Trophoblast cell (in vitro differentiated cells and primary cell): ENCODE data around the gene PLCH2.

ENCODE experiments used
- DNase-seq, 2 donors: peaks; one replicate each; pipeline ENCODE4 v3.0.0-alpha.2; 2016
- H2AFZ ChIP-seq: 2 replicates; pipeline ENCODE4 v1.6.1; 2013; ENCODE audit warnings: low read length, moderate library complexity, mild to moderate bottlenecking; ENCODE audit not compliant: insufficient read depth, poor library complexity
- H2AK5ac ChIP-seq: 2 replicates; pipeline ENCODE4 v1.6.1; 2013; ENCODE audit warnings: mild to moderate bottlenecking, low read length
- H2BK120ac ChIP-seq: 2 replicates; pipeline ENCODE4 v1.6.1; 2013; ENCODE audit warnings: low read length, mild to moderate bottlenecking, moderate library complexity; ENCODE audit not compliant: insufficient read depth, poor library complexity
- H2BK12ac ChIP-seq: 2 replicates; pipeline ENCODE4 v1.6.1; 2013; ENCODE audit warnings: mild to moderate bottlenecking, low read length, moderate library complexity
- H2BK5ac ChIP-seq: 2 replicates; pipeline ENCODE4 v1.6.1; 2013; ENCODE audit warnings: low read length, low read depth, moderate library complexity, mild to moderate bottlenecking; ENCODE audit not compliant: poor library complexity
- H3K14ac ChIP-seq: 2 replicates; pipeline ENCODE4 v1.6.1; 2013; ENCODE audit warnings: mild to moderate bottlenecking, low read length
- H3K18ac ChIP-seq: 2 replicates; pipeline ENCODE4 v1.6.1; 2013; ENCODE audit warnings: mild to moderate bottlenecking, low read length
- H3K23ac ChIP-seq: 2 replicates; pipeline ENCODE4 v1.6.1; 2013; ENCODE audit warnings: low read length
- H3K27ac ChIP-seq: 2 replicates; pipeline ENCODE4 v1.5.1; 2013; ENCODE audit warnings: low read depth, mild to moderate bottlenecking, inconsistent platforms, low read length, moderate library complexity
- H3K27me3 ChIP-seq: 2 replicates; pipeline ENCODE4 v1.6.1; 2013; ENCODE audit warnings: inconsistent platforms, mild to moderate bottlenecking, low read length, moderate library complexity; ENCODE audit not compliant: insufficient read depth
- H3K36me3 ChIP-seq, 2 experiments: 1 replicate in 1 of 2; 2 replicates in 1 of 2; pipeline ENCODE4 v1.6.1; 2013; ENCODE audit warnings: low read length in 2 of 2, mild to moderate bottlenecking in 2 of 2, moderate library complexity in 1 of 2; ENCODE audit not compliant: insufficient read depth in 2 of 2, control insufficient read depth in 1 of 2
- H3K4ac ChIP-seq: 2 replicates; pipeline ENCODE4 v1.6.1; 2013; ENCODE audit warnings: low read depth, mild to moderate bottlenecking, low read length, moderate library complexity
- H3K4me1 ChIP-seq, 2 experiments: 1 replicate in 1 of 2; 2 replicates in 1 of 2; pipeline ENCODE4 v1.6.1; 2013; ENCODE audit warnings: low read length in 2 of 2, mild to moderate bottlenecking in 2 of 2, moderate library complexity in 1 of 2; ENCODE audit not compliant: insufficient read depth in 2 of 2, control insufficient read depth in 1 of 2
- H3K4me2 ChIP-seq: 2 replicates; pipeline ENCODE4 v1.6.1; 2013; ENCODE audit warnings: inconsistent platforms, mild to moderate bottlenecking, low read length, moderate library complexity
- H3K4me3 ChIP-seq: 2 replicates; pipeline ENCODE4 v1.5.1; 2013; ENCODE audit warnings: mild to moderate bottlenecking, low read depth, low read length, inconsistent platforms
- H3K79me1 ChIP-seq: one replicate; pipeline ENCODE4 v1.6.1; 2013; ENCODE audit warnings: low read length
- H3K79me2 ChIP-seq: 2 replicates; pipeline ENCODE4 v1.6.1; 2013; ENCODE audit warnings: low read length, mild to moderate bottlenecking; ENCODE audit not compliant: control insufficient read depth, insufficient read depth, poor library complexity
- H3K9ac ChIP-seq: 2 replicates; pipeline ENCODE4 v1.6.1; 2013; ENCODE audit warnings: mild to moderate bottlenecking, low read length
- H3K9me3 ChIP-seq: 2 replicates; pipeline ENCODE4 v1.6.1; 2013; ENCODE audit warnings: low read depth, mild to moderate bottlenecking, control low read depth, inconsistent platforms, low read length; ENCODE audit not compliant: insufficient read depth
- H4K12ac ChIP-seq: 2 replicates; pipeline ENCODE4 v1.6.1; 2013; ENCODE audit warnings: low read depth, mild to moderate bottlenecking, low read length, moderate library complexity
- H4K8ac ChIP-seq: 2 replicates; pipeline ENCODE4 v1.6.1; 2013; ENCODE audit warnings: low read depth, mild to moderate bottlenecking, low read length, moderate library complexity
- H4K91ac ChIP-seq: one replicate; pipeline ENCODE4 v1.6.1; 2013; ENCODE audit warnings: low read depth, mild to moderate bottlenecking, low read length, moderate library complexity
- WGBS: extraction: QIAGEN DNeasy Blood & Tissue Kit; methylation state at CpG from one replicate; pipeline ENCODE4 v1.1.7; 2013; ENCODE audit warnings: missing lambda C conversion rate; ENCODE audit not compliant: insufficient read length, insufficient coverage; ENCODE audit errors: extremely low coverage; 5-methylcytosine and 5-hydroxymethylcytosine counted together

Gene PLCH2

DNA sequence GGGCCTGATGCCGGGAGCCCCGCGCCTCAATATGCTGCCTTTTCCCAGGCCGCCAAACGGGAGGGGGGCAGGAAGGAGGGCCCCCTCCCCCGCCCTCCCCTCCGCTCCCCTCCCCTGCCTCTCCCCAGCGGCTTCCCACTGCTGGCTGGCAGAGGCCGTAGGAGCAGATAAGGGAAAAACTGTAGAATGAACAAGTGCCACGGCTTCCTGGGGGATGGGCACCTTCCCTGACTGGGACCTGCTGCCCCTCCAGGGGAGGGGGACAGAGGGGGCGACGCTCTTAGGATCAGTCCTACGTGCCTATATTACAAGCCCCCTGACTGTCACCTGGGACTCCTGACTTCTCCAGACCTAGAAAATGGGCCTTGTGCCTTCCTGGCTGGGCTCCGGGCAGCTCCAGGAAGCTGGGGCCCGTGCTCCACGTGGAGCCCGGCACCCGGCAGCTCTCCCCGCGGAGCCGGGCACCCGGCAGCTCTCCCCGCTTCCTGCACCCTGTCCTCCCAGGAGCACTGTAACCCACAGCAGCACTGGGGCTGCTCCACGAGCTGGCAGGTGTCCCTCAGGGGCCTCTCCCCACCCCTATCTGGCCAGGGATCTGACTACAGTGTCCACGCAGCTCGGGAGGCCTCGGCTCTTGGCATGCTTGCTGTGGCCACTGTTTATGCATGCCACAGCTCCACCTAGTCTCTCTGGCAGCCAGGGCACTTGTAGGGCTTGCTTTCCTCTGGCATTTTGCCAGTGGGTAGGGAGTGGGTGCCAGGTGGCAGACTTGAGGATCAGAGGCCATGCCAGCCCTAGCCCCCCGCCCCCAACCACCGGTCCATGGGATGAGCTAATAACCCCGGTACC is 54.6 kb downstream of the PLCH2 start:
- Histone ChIP-seq H3K14ac (no peak overlapping the region), H2AK5ac (no peak overlapping the region), H3K79me2 (peaks cover 4% of the 10 kb centered on the region), H3K4me1 (peaks cover 13 to 20% of the 10 kb centered on the region in 2 experiments), H3K4me2 (no peak overlapping the region), H3K9ac (no peak overlapping the region), H3K23ac (no peak overlapping the region), H3K79me1 (peaks cover 8% of the 10 kb centered on the region), H2BK120ac (no peak overlapping the region), H3K27me3 (peaks cover 51% of the 10 kb centered on the region), H2BK5ac (no peak overlapping the region), H4K8ac (no peak overlapping the region), H3K4me3 (no peak overlapping the region), H4K12ac (no peak overlapping the region), H3K27ac (no peak overlapping the region), H3K18ac (no peak overlapping the region), H3K9me3 (peaks cover 3% of the 10 kb centered on the region), H2AFZ (no peak overlapping the region), H2BK12ac (no peak overlapping the region), H4K91ac (no peak overlapping the region), H3K36me3 (no peaks in the 10 kb centered on the region), H3K4ac (no peak overlapping the region)
- no CpG with 5 or more reads among the region's 30 CpGs for WGBS
- no peak for DNase-seq

- Histone ChIP-seq H4K12ac (no peak overlapping the region), H3K27ac (no peak overlapping the region), H2AK5ac (no peak overlapping the region), H3K14ac (peak overlapping the region; percentile 9), H2BK120ac (no peak overlapping the region), H4K8ac (no peak overlapping the region), H4K91ac (peak overlapping the region; percentile 59), H3K27me3 (peaks cover 42% of the 10 kb centered on the region), H3K18ac (no peak overlapping the region), H2BK12ac (no peak overlapping the region), H3K23ac (no peak overlapping the region), H3K9me3 (peaks cover 3% of the 10 kb centered on the region), H3K9ac (peak overlapping the region; percentile 10), H2AFZ (no peak overlapping the region), H3K4me1 (peaks cover 13 to 17% of the 10 kb centered on the region in 2 experiments), H3K4me3 (no peak overlapping the region), H3K4ac (no peak overlapping the region), H3K79me2 (no peaks in the 10 kb centered on the region), H3K4me2 (no peak overlapping the region), H3K36me3 (no peaks in the 10 kb centered on the region), H3K79me1 (peaks cover 4% of the 10 kb centered on the region), H2BK5ac (no peak overlapping the region)
- no peak for DNase-seq
- no CpG with 5 or more reads among the region's 23 CpGs for WGBS
Observed at GRCh38 chr1:2532485-2533160, 56.5 kb downstream of the PLCH2 start.

- WGBS, result no CpG with 5 or more reads among the region's 11 CpGs
- H3K79me2 ChIP-seq, result no peaks in the 10 kb centered on the region
- no peak overlapping the region for H4K91ac ChIP-seq
- peaks cover 13 to 17% of the 10 kb centered on the region in 2 experiments for H3K4me1 ChIP-seq
- H3K14ac ChIP-seq, result no peak overlapping the region
- H2AK5ac ChIP-seq, result no peak overlapping the region
- H2BK12ac ChIP-seq, result no peak overlapping the region
- no peak overlapping the region for H3K18ac ChIP-seq
- H4K12ac ChIP-seq, result no peak overlapping the region
- no peak overlapping the region for H3K4me3 ChIP-seq
- no peak overlapping the region for H4K8ac ChIP-seq
- peaks cover 3% of the 10 kb centered on the region for H3K9me3 ChIP-seq
- H3K79me1 ChIP-seq, result peaks cover 4% of the 10 kb centered on the region
- no peak overlapping the region for H2AFZ ChIP-seq
- no peak overlapping the region for H3K23ac ChIP-seq
- H2BK120ac ChIP-seq, result no peak overlapping the region
- DNase-seq, result peak; percentile 77 to 84
- H2BK5ac ChIP-seq, result no peak overlapping the region
- H3K36me3 ChIP-seq, result no peaks in the 10 kb centered on the region
- H3K27ac ChIP-seq, result no peak overlapping the region
- no peak overlapping the region for H3K4ac ChIP-seq
- no peak overlapping the region for H3K4me2 ChIP-seq
- H3K27me3 ChIP-seq, result peaks cover 36% of the 10 kb centered on the region
- H3K9ac ChIP-seq, result no peak overlapping the region
Observed at GRCh38 chr1:2533365-2533764, 57.3 kb downstream of the PLCH2 start.

DNA sequence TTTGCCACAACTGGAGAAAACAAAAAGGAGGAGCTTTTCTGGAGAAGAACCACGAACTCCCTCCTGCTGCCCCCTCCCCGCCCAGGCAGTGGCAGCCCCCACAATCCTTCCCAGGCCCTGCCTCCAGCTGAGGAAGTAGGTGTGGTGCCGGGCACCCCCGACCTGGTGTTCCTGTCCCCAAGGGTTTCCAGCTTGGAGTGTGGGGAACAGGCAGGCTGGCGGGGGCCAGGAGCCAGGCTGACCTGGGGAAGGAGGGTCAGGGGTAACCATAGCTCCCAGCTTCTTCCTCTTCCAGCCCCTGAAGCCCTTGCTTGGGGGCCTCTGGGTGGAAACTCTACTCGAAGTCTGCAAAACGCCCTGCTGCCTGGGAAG is 58.2 kb downstream of the PLCH2 start:
- Histone ChIP-seq H3K79me1 (peaks cover 4% of the 10 kb centered on the region), H3K79me2 (no peaks in the 10 kb centered on the region), H2AK5ac (no peak overlapping the region), H2BK120ac (no peak overlapping the region), H2BK5ac (no peak overlapping the region), H3K27ac (no peak overlapping the region), H4K8ac (no peak overlapping the region), H3K18ac (no peak overlapping the region), H4K91ac (peak overlapping the region; percentile 22), H3K36me3 (no peaks in the 10 kb centered on the region), H3K4me2 (no peak overlapping the region), H3K27me3 (peaks cover 27% of the 10 kb centered on the region), H3K4ac (no peak overlapping the region), H4K12ac (no peak overlapping the region), H2BK12ac (no peak overlapping the region), H3K9me3 (peaks cover 3% of the 10 kb centered on the region), H3K14ac (no peak overlapping the region), H2AFZ (no peak overlapping the region), H3K4me3 (no peak overlapping the region), H3K4me1 (peaks cover 13 to 17% of the 10 kb centered on the region in 2 experiments), H3K9ac (no peak overlapping the region), H3K23ac (no peak overlapping the region)
- DNase-seq, result no peak
- WGBS, result no CpG with 5 or more reads among the region's 7 CpGs
